ENCODE results near the gene SH2D4B.

DNA sequence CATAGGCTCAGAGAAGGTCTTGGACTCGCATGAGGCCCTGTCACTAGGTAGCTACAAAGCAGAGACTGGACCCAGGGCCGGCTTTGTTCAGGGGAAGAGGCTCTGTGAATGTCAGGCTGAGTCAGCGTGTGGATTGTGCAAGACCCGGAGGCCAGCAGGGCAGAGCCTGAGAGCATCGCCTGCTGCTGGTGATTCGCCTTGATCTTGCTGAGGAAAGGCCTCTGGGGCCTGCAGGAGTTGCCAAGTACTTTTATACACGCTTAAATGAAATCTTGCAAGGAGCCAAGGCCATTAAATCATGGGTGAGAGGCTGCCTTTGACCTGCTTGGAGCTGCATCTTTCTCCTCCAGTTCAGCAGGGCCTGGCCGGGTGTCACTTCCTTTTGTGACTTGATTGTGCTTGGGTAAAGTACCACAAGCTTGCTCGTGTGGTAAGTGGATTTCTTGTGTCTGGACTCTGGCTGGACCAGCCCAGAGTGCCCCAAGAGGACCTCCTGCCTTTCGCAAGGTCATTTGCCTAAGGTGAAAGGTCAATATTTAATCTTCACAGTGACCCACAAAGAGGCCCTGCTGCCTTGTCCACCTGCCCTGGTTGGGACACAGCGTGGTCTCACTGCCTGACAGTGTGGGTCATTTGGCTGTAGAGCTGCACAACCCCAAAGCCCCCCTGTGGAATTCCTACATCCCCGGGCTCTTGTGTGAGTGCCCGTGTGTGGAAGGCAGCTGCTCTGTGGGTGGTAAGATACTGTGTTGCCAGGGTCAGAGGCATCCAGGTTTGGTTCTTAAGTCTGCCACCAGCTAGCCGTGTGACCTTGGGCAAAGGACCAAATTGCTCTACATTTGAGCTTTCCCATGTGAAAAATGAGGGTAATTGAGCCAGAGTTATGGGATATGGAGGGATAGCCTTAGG is 38.6 kb upstream of the SH2D4B start:
- no peak for TF ChIP-seq EZH2 (IDR thresholded peaks at IDR 0.05; ENCODE audit: borderline replicate concordance)
- TF ChIP-seq, protein P1, sequence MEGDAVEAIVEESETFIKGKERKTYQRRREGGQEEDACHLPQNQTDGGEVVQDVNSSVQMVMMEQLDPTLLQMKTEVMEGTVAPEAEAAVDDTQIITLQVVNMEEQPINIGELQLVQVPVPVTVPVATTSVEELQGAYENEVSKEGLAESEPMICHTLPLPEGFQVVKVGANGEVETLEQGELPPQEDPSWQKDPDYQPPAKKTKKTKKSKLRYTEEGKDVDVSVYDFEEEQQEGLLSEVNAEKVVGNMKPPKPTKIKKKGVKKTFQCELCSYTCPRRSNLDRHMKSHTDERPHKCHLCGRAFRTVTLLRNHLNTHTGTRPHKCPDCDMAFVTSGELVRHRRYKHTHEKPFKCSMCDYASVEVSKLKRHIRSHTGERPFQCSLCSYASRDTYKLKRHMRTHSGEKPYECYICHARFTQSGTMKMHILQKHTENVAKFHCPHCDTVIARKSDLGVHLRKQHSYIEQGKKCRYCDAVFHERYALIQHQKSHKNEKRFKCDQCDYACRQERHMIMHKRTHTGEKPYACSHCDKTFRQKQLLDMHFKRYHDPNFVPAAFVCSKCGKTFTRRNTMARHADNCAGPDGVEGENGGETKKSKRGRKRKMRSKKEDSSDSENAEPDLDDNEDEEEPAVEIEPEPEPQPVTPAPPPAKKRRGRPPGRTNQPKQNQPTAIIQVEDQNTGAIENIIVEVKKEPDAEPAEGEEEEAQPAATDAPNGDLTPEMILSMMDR (IDR thresholded peaks at IDR 0.05; ENCODE audit: poor library complexity): no peak
- no peak for TF ChIP-seq EZH2phosphoT487 (IDR thresholded peaks at IDR 0.05; ENCODE audit: low read depth, severe bottlenecking, unreplicated experiment)

All from hepatocyte (in vitro differentiated cells).